ENCODE measurements around the gene API5.

API5 gene

GRCh38 chr11:43359422-43359818 is 47.6 kb downstream of the API5 start:
- no peak for DNase-seq (ENCODE audit: low read depth, low spot score)

- no peak for DNase-seq (ENCODE audit: low read depth, low spot score)
Observed at GRCh38 chr11:43360361-43361032, 48.7 kb downstream of the API5 start.

- no peak for DNase-seq (ENCODE audit: low read depth, low spot score)
Observed at GRCh38 chr11:43366677-43367076, 54.9 kb downstream of the API5 start.

- DNase-seq (ENCODE audit: low read depth, low spot score): no peak
Observed at GRCh38 chr11:43367382-43368178, 55.8 kb downstream of the API5 start.

GRCh38 chr11:43376065-43376464 is 64.3 kb downstream of the API5 start:
- DNase-seq (ENCODE audit: low read depth, low spot score): no peak

GRCh38 chr11:43376594-43376993 is 64.8 kb downstream of the API5 start:
- no peak for DNase-seq (ENCODE audit: low read depth, low spot score)

- no peak for DNase-seq (ENCODE audit: low read depth, low spot score)
Observed at GRCh38 chr11:43377389-43377788, 65.6 kb downstream of the API5 start.

GRCh38 chr11:43378897-43379296 is 67.1 kb downstream of the API5 start:
- no peak for DNase-seq (ENCODE audit: low read depth, low spot score)

- no peak for DNase-seq (ENCODE audit: low read depth, low spot score)
Observed at GRCh38 chr11:43381802-43382201, 70.0 kb downstream of the API5 start.

- no peak for DNase-seq (ENCODE audit: low read depth, low spot score)
Observed at GRCh38 chr11:43382614-43383013, 70.8 kb downstream of the API5 start.

GRCh38 chr11:43384393-43384792 is 72.6 kb downstream of the API5 start:
- no peak for DNase-seq (ENCODE audit: low read depth, low spot score)

- no peak for DNase-seq (ENCODE audit: low read depth, low spot score)
Observed at GRCh38 chr11:43392713-43393112, 80.9 kb downstream of the API5 start.

- DNase-seq (ENCODE audit: low read depth, low spot score): no peak
Observed at GRCh38 chr11:43393765-43394355, 82.1 kb downstream of the API5 start.

All from iPS DF 19.7 (cell line).